A549 treated with ZK216348 at 1 μM for 4 hours (cell line): ENCODE measurements around the gene TERB1. TPM values are rescaled to one million over a fixed set of nuclear protein-coding genes. Genes with fewer than 3 reads are reported as not detected.

Experiments used
- total RNA-seq: library from RNA; stranded (reverse); fragments of 200-300 nt; extraction: Qiagen RNA extraction; gene quantifications from 5 replicates; pipeline ENCODE4 v1.2.3, GENCODE V29; 2022; ENCODE audit warnings: low read depth

The TERB1 gene, protein sequence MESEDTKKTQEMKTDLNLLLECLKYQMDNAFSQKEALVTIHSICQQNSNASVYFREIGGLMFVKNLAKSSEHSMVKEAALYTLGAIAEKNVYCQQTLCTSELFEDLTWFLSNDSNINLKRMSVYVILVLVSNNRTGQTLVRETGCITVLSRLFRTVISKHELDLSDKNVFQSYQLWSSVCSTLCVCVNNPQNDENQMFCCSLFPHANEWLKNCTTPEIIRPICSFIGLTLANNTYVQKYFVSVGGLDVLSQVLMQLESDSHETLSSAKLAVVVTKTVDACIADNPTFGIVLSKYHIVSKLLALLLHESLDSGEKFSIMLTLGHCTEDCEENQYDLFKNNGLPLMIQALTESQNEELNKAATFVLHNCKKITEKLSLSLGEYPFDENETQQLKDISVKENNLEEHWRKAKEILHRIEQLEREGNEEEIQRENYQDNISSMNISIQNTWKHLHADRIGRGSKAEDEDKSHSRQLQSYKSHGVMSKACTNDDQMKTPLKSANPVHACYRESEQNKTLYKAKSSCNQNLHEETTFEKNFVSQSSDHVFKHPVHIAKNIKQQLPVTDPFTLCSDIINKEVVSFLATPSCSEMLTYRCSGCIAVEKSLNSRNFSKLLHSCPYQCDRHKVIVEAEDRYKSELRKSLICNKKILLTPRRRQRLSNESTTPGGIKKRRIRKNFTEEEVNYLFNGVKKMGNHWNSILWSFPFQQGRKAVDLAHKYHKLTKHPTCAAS
- not detected in 5 replicates for total RNA-seq

DNA sequence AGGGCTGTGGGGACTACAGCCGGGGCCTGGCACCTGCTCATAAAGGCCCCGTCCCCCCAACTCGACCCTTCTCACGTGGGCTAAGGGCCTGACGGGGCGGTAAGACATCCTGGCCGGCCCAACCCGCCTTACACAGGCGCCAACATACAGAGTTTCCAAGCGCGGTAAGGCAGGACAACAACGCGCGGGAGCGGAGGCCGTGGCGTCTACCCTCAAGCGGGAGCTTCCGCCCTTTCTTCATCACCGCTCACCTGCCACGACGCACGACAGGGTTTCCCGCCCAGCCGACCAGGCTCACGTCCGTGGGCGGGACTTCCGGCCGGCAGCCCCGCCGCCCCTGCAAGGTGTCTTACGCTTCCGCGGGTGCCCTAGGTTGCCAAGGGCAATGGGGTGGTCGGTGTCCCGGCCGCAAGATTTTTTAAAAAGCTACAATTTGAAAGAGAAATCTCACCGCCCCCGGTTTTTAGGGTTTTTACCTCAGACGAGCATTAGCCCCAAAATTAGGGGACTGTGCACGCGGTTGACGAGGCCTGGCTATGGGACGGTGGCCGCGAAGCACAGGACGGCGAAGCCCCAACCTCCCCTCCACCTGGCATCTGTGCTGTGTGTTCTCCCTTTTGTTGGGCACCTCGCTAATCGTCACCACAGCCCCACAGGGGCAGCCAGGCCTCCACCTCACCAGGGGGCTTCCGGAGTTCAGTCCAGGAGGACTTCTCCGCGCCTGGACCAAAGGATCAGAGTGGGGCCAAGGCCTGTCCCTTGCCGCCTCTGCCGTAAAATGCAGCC, at the start of gene TERB1:
Gene TERB1, minus strand, starts transcription at position 265 of the 786 bp plus-strand sequence. CDS start 4,786 bp downstream, outside the sequence.

DNA sequence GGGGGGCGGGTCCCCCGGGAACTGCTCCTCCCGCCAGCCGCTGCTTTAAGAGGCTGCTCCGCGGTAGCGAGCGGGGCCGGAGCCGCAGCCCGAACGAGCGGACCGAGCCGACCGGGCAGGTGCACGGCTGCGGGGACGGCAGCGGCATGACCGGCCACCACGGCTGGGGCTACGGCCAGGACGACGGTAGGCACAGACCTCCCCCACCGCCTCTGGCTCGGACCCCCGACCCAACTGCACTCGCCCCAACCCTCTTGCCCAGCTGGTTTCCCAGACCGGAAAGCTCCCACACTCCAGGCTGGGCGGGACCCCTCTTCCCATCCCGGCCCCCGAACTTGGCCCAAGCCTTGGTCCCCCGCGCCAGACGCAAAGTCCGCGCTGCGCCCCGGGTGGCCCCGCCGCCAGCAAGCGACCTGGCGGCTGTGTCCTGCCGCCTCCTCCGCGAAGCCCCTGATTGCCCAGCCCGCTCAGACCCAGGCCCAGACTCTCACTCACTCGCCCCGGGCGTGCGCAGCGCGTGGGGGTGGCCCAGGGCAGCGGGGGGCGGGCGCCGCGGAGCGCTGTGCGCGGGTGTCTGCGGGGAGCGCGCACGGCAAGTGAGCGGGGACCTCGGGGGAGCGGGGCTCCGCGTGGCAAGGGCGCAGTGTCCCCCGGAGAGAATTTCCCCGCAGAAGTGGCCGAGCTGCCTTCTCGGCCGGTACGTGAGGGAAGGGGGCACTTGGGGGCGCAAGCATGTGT, 43.1 kb upstream of the TERB1 start, which contains the start of gene CA7:
Gene CA7, plus strand, starts transcription at position 73 of the 738 bp plus-strand sequence. Its CDS starts 74 bp downstream, at position 147.

DNA sequence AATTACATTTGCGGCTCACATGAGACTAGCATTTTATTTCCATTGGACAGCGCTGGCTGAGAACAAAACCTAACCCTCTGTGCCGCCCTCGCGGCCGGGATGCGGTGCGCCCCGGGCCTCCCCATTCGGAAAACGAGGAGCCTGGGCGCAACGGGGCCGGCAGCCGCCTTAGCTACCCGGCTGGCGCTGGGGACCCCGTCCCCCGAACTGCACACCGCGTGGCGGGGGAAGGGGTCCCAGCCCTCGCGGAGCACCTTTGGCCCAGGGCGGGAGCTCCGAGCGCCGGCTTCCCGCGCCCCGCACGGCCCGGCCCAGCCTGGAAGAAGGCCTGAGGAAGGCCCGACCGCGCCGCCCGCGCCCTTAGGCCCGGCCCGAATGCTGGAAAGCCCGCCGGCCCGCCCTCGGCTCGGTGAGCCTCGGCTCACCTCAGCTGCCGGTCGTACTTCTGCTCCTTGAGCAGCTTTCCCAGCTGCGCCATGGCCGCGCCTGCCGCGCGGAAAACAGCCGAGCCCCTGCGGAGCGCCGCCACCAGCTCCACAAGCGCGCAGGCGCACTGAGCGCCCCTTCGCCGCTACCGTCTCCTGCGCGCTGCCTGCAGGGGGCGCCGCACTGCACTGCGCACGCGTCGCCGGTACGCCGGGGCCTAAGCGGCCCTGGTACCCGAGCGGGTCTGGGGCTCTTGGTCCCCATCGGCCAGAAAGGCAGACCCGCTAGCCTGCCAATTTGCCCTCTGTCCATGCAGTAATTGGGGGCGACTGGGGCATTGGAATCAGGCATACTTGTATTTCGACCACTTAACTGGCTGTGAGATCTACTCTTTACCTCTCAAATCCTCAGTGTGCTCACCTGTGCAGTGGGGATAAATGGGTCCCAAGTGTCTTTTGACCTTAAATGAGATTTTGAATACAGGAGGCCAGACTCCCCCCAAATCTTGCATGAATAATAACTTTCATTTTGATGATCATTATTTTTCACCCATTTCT, 29.3 kb upstream of the TERB1 start, which contains the start of gene NAE1:
Gene NAE1, minus strand, starts transcription at position 555 of the 983 bp plus-strand sequence. Its CDS starts 77 bp downstream, at position 478.

DNA sequence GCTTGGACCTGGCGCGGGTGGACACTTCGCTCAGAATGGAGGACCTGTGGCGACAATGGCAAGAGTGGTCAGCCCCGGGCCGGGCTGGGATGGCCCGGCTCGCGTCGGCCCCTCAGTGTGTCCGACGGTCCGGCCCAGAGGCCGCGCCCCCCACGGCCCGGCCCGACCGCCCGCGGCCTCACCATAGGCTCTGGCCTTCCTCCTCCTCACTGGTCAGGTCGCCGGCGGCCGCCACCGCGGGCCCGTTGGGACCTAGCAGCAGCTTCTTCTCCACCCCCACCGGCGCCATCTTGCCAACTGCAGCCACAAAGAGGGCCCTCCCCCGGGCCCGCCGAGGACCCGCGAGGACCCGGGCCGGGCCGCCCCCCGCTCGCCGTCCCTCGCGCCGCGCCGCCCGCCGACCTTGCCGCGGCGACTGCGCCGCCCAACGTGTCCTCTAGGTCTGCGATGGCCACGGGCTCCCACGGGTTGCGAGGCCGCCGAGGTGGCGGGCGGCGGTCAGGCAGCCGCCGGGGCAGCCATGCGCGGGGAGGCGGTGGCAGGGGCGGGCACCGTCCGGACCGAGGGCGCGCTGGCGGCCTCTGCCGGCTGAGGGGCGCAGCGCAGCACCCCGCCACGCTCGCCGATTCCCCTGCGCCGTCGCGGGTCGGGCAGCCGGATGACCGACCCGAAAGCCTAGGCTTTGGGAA, 49.9 kb downstream of the TERB1 start, which contains the start of gene DYNC1LI2:
Gene DYNC1LI2, minus strand, starts transcription at position 307 of the 689 bp plus-strand sequence. Its CDS starts 18 bp downstream, at position 289.

Other genes starting within 250 kb of the TERB1 start
- gene CKLF, start 249.0 kb downstream of the TERB1 start, total RNA-seq, result 58.4 to 75.2 TPM (median 67.6 TPM) in 5 replicates
- 0.50 to 2.4 TPM (median 1.7 TPM) in 5 replicates for gene CMTM1, start 235.1 kb downstream of the TERB1 start, total RNA-seq
- gene CMTM2, start 222.1 kb downstream of the TERB1 start, total RNA-seq, result not detected in 5 replicates
- gene CMTM3, start 196.9 kb downstream of the TERB1 start, total RNA-seq, result 80.4 to 87.8 TPM (median 84.8 TPM) in 5 replicates
- gene CMTM4, start 104.8 kb downstream of the TERB1 start, total RNA-seq, result 18.3 to 39.6 TPM (median 32.5 TPM) in 5 replicates
- gene DYNC1LI2, start 50.0 kb downstream of the TERB1 start, total RNA-seq, result 36.4 to 56.4 TPM (median 52.1 TPM) in 5 replicates
- gene NAE1, start 29.4 kb upstream of the TERB1 start, total RNA-seq, result 44.4 to 75.3 TPM (median 66.9 TPM) in 5 replicates
- gene CA7, start 42.8 kb upstream of the TERB1 start, total RNA-seq, result not detected in 5 replicates
- 3.9 to 6.6 TPM (median 5.1 TPM) in 5 replicates for gene PDP2, start 78.9 kb upstream of the TERB1 start, total RNA-seq
- gene CDH16, start 117.3 kb upstream of the TERB1 start, total RNA-seq, result 0.90 to 2.0 TPM (median 1.6 TPM) in 5 replicates
- gene RRAD, start 124.0 kb upstream of the TERB1 start, total RNA-seq, result 12.7 to 26.2 TPM (median 19.9 TPM) in 5 replicates
- gene CIAO2B, start 132.8 kb upstream of the TERB1 start, total RNA-seq, result 115 to 180 TPM (median 175 TPM) in 5 replicates
- 24.3 to 33.5 TPM (median 31.6 TPM) in 5 replicates for gene CES2, start 133.9 kb upstream of the TERB1 start, total RNA-seq
- 1.7 to 4.1 TPM (median 2.0 TPM) in 5 replicates for gene CES3, start 159.7 kb upstream of the TERB1 start, total RNA-seq
- 1.4 to 3.0 TPM (median 2.4 TPM) in 5 replicates for gene CES4A, start 187.0 kb upstream of the TERB1 start, total RNA-seq
- gene CBFB, start 227.6 kb upstream of the TERB1 start, total RNA-seq, result 43.7 to 61.8 TPM (median 54.2 TPM) in 5 replicates